Calu3 (cell line): ENCODE data around the gene MAGEF1. TPM values are rescaled to one million over a fixed set of nuclear protein-coding genes. Genes with fewer than 3 reads are reported as not detected.

Source experiments
- BruUV-seq: library from RNA; stranded (reverse); fragments of 400-500 nt; replicated peaks from 2 replicates; lab custom pipeline; 2021; lab: Mats Ljungman, UMichigan
- CTCF ChIA-PET: fragments of 300-600 bp; sonication (Branson Sonifier 250); formaldehyde crosslinking; loops from one replicate; lab custom pipeline; 2022; ENCODE audit warnings: antibody characterized with exemption; lab: Charles Lee
- DNase-seq: peaks from one replicate; pipeline ENCODE4 v3.0.0; 2022
- H3K27ac Mint-ChIP-seq: one replicate; pipeline ENCODE4 v1.8.0; 2022; ENCODE audit warnings: mixed read lengths; ENCODE audit not compliant: unreplicated experiment
- H3K27me3 Mint-ChIP-seq: one replicate; pipeline ENCODE4 v1.8.0; 2022; ENCODE audit warnings: mixed read lengths; ENCODE audit not compliant: unreplicated experiment
- H3K36me3 Mint-ChIP-seq: one replicate; pipeline ENCODE4 v1.8.0; 2022; ENCODE audit warnings: mild to moderate bottlenecking, moderate library complexity, mixed read lengths; ENCODE audit not compliant: insufficient read depth, unreplicated experiment
- H3K4me1 Mint-ChIP-seq: one replicate; pipeline ENCODE4 v1.8.0; 2022; ENCODE audit warnings: mild to moderate bottlenecking, low read depth, mixed read lengths; ENCODE audit not compliant: unreplicated experiment
- H3K4me3 Mint-ChIP-seq: one replicate; pipeline ENCODE4 v1.8.0; 2022; ENCODE audit warnings: mild to moderate bottlenecking, low read depth, moderate library complexity, mixed read lengths; ENCODE audit not compliant: unreplicated experiment
- H3K9me3 Mint-ChIP-seq: one replicate; pipeline ENCODE4 v1.8.0; 2022; ENCODE audit warnings: low read depth, mixed read lengths; ENCODE audit not compliant: unreplicated experiment
- intact Hi-C: fragments of 100-400 bp; cut with micrococcal nuclease; formaldehyde crosslinking; loops from one replicate; pipeline ENCODE4 v1.10.0; 2022; ENCODE audit not compliant: unreplicated experiment
- total RNA-seq: library from RNA; stranded (reverse); gene quantifications from 2 replicates; pipeline ENCODE4 v1.2.3, GENCODE V29; 2022
- TF ChIP-seq, protein P1 (sequence below): fragments of 200-600 bp; IDR thresholded peaks from one replicate; pipeline ENCODE4 v1.8.0; 2022; ENCODE audit warnings: antibody characterized with exemption; ENCODE audit not compliant: unreplicated experiment

The MAGEF1 gene
- total RNA-seq, 1 experiment from 2014 or later, result 57.9 TPM

DNA sequence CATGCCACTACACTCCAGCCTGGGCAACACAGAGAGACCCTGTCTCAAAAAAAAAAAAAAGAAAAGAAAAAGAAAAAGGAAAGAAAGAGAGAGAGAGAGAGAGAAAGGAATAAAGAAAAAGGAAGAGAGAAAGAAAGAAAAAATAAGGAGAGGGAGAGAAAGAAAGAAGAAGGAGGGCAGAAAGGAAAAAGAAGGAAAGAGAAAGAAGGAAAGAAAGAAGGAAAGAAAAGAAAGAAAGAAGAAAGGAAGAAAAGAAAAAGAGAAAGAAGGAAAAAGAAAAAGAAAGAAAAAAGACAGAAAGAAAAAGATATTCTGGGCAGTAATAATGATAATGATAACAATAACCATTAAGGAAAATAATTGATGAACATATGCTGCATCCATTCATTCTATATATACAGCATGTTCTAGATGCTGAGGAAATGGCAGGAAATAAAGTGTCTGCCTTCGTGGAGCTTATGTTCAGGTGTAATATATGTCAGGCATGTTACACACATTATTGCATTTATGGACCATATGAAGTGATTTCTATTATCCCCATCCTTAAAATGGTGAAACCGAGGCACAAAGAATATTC, 37.4 kb upstream of the MAGEF1 start:
- Mint-ChIP-seq H3K27me3 (peaks cover 71% of the 10 kb centered on the region), H3K4me1 (no peaks in the 10 kb centered on the region), H3K4me3 (no peak overlapping the region), H3K9me3 (no peaks in the 10 kb centered on the region), H3K27ac (no peak overlapping the region), H3K36me3 (no peaks in the 10 kb centered on the region)
- BruUV-seq, result no TSS peak
- TF ChIP-seq, protein P1, sequence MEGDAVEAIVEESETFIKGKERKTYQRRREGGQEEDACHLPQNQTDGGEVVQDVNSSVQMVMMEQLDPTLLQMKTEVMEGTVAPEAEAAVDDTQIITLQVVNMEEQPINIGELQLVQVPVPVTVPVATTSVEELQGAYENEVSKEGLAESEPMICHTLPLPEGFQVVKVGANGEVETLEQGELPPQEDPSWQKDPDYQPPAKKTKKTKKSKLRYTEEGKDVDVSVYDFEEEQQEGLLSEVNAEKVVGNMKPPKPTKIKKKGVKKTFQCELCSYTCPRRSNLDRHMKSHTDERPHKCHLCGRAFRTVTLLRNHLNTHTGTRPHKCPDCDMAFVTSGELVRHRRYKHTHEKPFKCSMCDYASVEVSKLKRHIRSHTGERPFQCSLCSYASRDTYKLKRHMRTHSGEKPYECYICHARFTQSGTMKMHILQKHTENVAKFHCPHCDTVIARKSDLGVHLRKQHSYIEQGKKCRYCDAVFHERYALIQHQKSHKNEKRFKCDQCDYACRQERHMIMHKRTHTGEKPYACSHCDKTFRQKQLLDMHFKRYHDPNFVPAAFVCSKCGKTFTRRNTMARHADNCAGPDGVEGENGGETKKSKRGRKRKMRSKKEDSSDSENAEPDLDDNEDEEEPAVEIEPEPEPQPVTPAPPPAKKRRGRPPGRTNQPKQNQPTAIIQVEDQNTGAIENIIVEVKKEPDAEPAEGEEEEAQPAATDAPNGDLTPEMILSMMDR, result no peak
- CTCF ChIA-PET, result interaction anchor here (1.0 kb wide), 2 partner anchors 199 to 404 kb away, joined by 3 to 6 read pairs; no protein-coding TSS in a partner anchor
- intact Hi-C loops, result no loop called here
- DNase-seq, result no peak

GRCh38 chr3:184748219-184749135, 36.6 kb upstream of the MAGEF1 start:
- Mint-ChIP-seq H3K27ac (no peak overlapping the region), H3K9me3 (no peaks in the 10 kb centered on the region), H3K36me3 (no peaks in the 10 kb centered on the region), H3K27me3 (peaks cover 75% of the 10 kb centered on the region), H3K4me1 (no peaks in the 10 kb centered on the region), H3K4me3 (no peak overlapping the region)
- CTCF ChIA-PET, result interaction anchor here (1.0 kb wide), 2 partner anchors 198 to 403 kb away, joined by 3 to 6 read pairs; no protein-coding TSS in a partner anchor
- TF ChIP-seq, protein P1, result peak; percentile 83
- peak; percentile 60 for DNase-seq
- intact Hi-C loops, result loop anchor here (1.0 kb wide), 1 partner anchor 187 kb away; the partner anchor contains the start of gene EPHB3
- no TSS peak for BruUV-seq

DNA sequence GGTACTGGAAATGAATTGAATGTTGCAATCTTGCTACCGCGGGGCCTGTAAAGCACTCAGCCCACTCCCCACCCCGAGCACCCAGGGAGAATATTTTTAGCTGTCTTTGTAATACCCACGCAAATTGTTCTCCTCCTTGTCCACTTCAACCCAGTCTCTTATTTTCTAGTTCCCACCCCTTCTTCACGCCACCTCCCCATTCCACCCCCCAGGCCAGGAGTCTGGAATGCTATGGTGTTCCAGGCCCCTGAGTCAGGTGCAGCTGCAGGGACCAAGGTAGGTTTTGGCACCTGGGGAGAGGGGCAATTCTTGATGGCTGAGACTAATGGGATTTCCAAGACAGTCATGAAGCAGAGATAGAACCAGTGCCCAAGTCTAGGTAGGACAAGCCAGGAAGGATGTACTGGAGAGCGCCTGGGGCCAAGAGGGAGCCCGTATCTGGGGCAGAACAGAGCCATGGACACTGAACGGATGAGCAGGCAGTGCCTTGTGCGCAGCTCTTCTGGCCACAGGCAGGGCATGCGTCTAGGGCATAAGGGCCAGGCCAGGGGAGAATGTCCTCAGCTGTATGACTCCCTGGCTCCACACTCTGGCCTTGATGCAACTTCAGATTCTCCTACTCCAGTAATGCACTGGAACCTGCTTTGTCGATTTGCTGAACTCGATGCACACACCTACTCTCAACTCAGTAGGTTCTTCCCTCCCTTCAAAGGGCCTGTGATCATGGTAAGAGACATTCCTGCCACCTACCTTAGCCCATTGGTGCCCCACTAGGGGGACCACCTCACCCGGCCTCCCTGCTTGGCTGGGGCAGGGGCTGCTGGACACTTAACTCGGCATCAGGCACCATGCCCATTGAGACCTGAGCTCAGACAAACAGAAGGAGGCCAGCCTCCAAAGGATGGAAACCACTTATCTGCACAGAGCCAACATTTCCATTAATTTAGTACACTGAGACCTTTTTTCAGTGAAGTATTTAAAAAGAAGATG, 34.6 kb upstream of the MAGEF1 start:
- no TSS peak for BruUV-seq
- peaks cover 59% of the 10 kb centered on the region for H3K27me3 Mint-ChIP-seq
- H3K9me3 Mint-ChIP-seq, result no peaks in the 10 kb centered on the region
- no peak overlapping the region for H3K27ac Mint-ChIP-seq
- H3K4me3 Mint-ChIP-seq, result no peak overlapping the region
- H3K4me1 Mint-ChIP-seq, result no peaks in the 10 kb centered on the region
- TF ChIP-seq, protein P1, result no peak
- no peak for DNase-seq
- intact Hi-C loops, result no loop called here
- CTCF ChIA-PET, result interaction anchor here (1.1 to 1.6 kb wide), 2 partner anchors 11 to 185 kb away, joined by 3 to 7 read pairs; partner anchors contain the start of gene EPHB3
- no peaks in the 10 kb centered on the region for H3K36me3 Mint-ChIP-seq

DNA sequence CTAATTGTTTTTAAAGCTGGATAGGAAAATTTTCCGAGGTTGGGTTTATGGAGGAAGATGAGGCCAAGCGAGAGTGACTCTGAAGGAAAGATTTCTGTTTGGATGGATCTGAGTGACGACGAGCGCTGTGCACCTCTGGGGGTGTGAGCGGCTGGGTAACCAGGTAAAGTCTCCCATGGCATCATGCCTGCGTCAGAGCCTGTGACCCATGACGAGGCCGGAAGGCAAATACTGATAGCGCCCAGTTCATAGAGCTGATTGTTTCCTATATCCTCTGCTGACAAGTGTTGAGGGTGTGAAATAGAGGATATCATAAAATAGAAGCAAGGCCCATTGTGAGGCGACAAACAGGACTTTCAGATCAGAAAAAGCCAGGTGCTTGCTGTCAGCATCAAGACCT, 33.7 kb upstream of the MAGEF1 start:
- no peaks in the 10 kb centered on the region for H3K4me1 Mint-ChIP-seq
- intact Hi-C loops, result no loop called here
- H3K27ac Mint-ChIP-seq, result no peak overlapping the region
- H3K4me3 Mint-ChIP-seq, result no peak overlapping the region
- CTCF ChIA-PET, result interaction anchor here (1.1 kb wide), 1 partner anchor 11 kb away, joined by 3 read pairs; no protein-coding TSS in a partner anchor
- H3K36me3 Mint-ChIP-seq, result no peaks in the 10 kb centered on the region
- TF ChIP-seq, protein P1, result no peak
- peaks cover 50% of the 10 kb centered on the region for H3K27me3 Mint-ChIP-seq
- BruUV-seq, result no TSS peak
- no peaks in the 10 kb centered on the region for H3K9me3 Mint-ChIP-seq
- DNase-seq, result no peak
